Stomach (tissue), 4 donors: Measurements from ENCODE around the gene LZTR1.

Experiments
- EP300 ChIP-seq: sonication (generic); formaldehyde crosslinking; IDR thresholded peaks from one replicate; pipeline ENCODE4 v1.6.1; 2017; ENCODE audit warnings: antibody characterized with exemption
- POLR2AphosphoS5 ChIP-seq, 3 donors: sonication (generic); formaldehyde crosslinking; IDR thresholded peaks; one replicate each; pipeline ENCODE4 v1.6.1; 2016; ENCODE audit warnings: antibody characterized with exemption in 3 of 3
- TF ChIP-seq, protein P1 (sequence below), 7 experiments: fragments of 450-650 bp in 4 of 7; fragments of 200-600 bp in 3 of 7; sonication (generic) in 3 of 7; IDR thresholded peaks; one replicate each; pipeline ENCODE4 v1.5.1; 2016 to 2019; ENCODE audit warnings: antibody characterized with exemption in 7 of 7, control low read depth in 2 of 7, mild to moderate bottlenecking in 1 of 7

DNA sequence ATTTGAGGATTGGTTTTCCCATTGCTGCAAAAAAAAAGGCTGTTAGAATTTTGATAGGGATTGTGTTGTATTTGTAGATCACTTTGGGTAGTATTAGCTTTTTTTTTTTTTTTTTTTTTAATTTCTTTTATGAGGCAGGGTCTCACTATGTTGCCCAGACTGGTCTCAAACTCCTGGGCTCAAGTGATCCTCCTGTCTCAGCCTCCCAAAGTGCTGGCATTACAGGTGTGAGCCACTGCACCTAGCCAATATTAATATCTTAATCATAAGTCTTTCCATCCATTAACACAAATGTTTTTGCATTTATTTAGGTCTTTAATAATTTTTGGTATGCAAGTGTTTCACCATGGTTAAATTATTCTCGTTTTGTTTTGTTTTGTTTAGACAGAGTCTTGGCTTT, 38.1 kb upstream of the LZTR1 start:
- TF ChIP-seq, protein P1, sequence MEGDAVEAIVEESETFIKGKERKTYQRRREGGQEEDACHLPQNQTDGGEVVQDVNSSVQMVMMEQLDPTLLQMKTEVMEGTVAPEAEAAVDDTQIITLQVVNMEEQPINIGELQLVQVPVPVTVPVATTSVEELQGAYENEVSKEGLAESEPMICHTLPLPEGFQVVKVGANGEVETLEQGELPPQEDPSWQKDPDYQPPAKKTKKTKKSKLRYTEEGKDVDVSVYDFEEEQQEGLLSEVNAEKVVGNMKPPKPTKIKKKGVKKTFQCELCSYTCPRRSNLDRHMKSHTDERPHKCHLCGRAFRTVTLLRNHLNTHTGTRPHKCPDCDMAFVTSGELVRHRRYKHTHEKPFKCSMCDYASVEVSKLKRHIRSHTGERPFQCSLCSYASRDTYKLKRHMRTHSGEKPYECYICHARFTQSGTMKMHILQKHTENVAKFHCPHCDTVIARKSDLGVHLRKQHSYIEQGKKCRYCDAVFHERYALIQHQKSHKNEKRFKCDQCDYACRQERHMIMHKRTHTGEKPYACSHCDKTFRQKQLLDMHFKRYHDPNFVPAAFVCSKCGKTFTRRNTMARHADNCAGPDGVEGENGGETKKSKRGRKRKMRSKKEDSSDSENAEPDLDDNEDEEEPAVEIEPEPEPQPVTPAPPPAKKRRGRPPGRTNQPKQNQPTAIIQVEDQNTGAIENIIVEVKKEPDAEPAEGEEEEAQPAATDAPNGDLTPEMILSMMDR (IDR thresholded peaks at IDR 0.05): no peak
- no peak for TF ChIP-seq EP300
- TF ChIP-seq POLR2AphosphoS5 (IDR thresholded peaks at IDR 0.05): no peak
